Measurements from ENCODE around the gene FAHD2B.
"Not testable (repeated sequence)": the region's sequence is repeated elsewhere in the genome, so short reads cannot be mapped to it uniquely, and the experiment has no call there.

FAHD2B gene

GRCh38 chr2:97077213-97077612 lies 17.5 kb downstream of the FAHD2B start:
- not testable (repeated sequence) for H3K27ac ChIP-seq

GRCh38 chr2:97070915-97071314 lies 23.8 kb downstream of the FAHD2B start:
- H3K27ac ChIP-seq, result not testable (repeated sequence)

- H3K27ac ChIP-seq, result not testable (repeated sequence)
Measured at GRCh38 chr2:97068722-97069121, 26.0 kb downstream of the FAHD2B start.

GRCh38 chr2:97068074-97068473 lies 26.6 kb downstream of the FAHD2B start:
- TF ChIP-seq ZFX (IDR thresholded peaks at IDR 0.05; ENCODE audit: borderline replicate concordance), result no peak
- TF ChIP-seq CTCF (IDR thresholded peaks at IDR 0.05), result no peak
- H3K27ac ChIP-seq, result no peak overlapping the region

GRCh38 chr2:97067279-97068004 lies 27.2 kb downstream of the FAHD2B start:
- TF ChIP-seq ZFX (IDR thresholded peaks at IDR 0.05; ENCODE audit: borderline replicate concordance) (no peak), CTCF (IDR thresholded peaks at IDR 0.05) (no peak)
- H3K27ac ChIP-seq, result no peak overlapping the region

GRCh38 chr2:97066030-97066429 lies 28.7 kb downstream of the FAHD2B start:
- not testable (repeated sequence) for H3K27ac ChIP-seq

GRCh38 chr2:97062020-97062419 lies 32.7 kb downstream of the FAHD2B start:
- not testable (repeated sequence) for H3K27ac ChIP-seq

- H3K27ac ChIP-seq, result not testable (repeated sequence)
Measured at GRCh38 chr2:97059782-97060181, 34.9 kb downstream of the FAHD2B start.

GRCh38 chr2:97056150-97056549 lies 38.5 kb downstream of the FAHD2B start:
- not testable (repeated sequence) for H3K27ac ChIP-seq

- H3K27ac ChIP-seq, result not testable (repeated sequence)
Measured at GRCh38 chr2:97050032-97050431, 44.6 kb downstream of the FAHD2B start.

GRCh38 chr2:97048448-97048847 lies 46.2 kb downstream of the FAHD2B start:
- H3K27ac ChIP-seq, result not testable (repeated sequence)

GRCh38 chr2:97046676-97047075 lies 48.0 kb downstream of the FAHD2B start:
- H3K27ac ChIP-seq, result not testable (repeated sequence)

GRCh38 chr2:97045895-97046499 lies 48.7 kb downstream of the FAHD2B start:
- H3K27ac ChIP-seq, result not testable (repeated sequence)
